ENCODE data around the gene IRF8.

DNA sequence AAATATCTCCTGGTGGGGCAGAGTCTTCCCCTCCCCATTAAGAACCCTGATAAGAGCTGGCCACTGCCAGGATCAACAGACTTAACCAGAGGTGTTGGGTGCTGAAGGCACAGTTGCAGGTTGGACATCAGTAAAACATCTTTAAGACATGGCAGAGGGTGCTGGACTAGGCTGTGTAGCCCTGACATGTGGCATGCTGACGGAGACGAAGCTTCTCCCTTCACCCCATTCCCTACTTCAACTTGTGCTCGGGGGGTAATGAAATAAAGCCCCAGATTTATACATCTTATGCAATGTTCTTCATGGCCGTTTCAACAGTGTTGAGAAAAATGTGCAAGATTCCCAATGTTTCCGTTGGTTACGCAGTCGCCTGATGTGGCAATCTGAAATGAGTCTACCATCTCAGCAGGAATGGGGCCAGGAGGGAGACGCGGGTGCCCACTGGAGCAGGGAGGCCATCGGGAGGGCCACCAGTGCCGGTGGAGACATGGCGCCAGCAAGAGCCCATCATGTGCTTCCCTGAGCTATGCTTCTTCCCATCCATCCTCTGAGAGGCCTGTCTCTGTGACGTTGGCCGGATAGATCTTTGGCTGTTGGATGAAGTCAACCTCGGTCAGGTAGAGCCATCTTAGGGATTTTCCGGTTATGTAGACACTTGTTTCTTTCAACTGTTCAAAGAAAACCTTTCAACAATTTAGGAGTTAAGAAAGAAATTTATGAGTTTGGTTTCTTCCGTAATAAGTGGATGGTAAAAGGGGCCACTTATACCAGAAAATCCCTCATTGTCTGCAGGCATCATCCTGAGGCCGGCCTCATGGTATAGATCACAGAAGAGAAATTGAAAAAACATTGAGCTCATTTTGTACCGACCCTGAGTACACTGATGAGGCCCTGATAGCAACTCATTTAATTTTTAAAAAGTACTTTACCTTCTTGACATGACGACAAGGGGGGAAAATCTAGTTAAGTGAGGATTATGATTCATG, 6.4 kb downstream of the IRF8 start:
- TF ChIP-seq POLR2AphosphoS5 (IDR thresholded peaks at IDR 0.05; ENCODE audit: low read depth, low read length) (no peak), REST (IDR thresholded peaks at IDR 0.05; ENCODE audit: insufficient read depth in 1 of 2, low read depth in 2 of 2, low read length in 2 of 2) (no peak), SIN3A (IDR thresholded peaks at IDR 0.05; ENCODE audit: borderline replicate concordance, insufficient read depth, low read length) (no peak), FOXP2 (optimal IDR thresholded peaks at IDR 0.05; ENCODE audit: borderline replicate concordance, extremely low read depth, extremely low read length, insufficient read depth) (no peak)
